Neural progenitor cell (in vitro differentiated cells): ENCODE measurements around the gene PRXL2A. TPM values are rescaled to one million over a fixed set of nuclear protein-coding genes. Genes with fewer than 3 reads are reported as not detected.

Experiments used
- DNase-seq: peaks from one replicate; pipeline ENCODE4 v3.0.0-alpha.2; 2016; ENCODE audit warnings: low spot score
- H2AFZ ChIP-seq: fragments of 200-600 bp; sonication (generic); replicated peaks from 2 replicates; pipeline ENCODE4 v1.6.1; 2016; ENCODE audit warnings: antibody characterized with exemption
- H3F3A ChIP-seq: fragments of 200-600 bp; sonication (generic); 2 replicates; pipeline ENCODE4 v1.6.1; 2016; ENCODE audit warnings: antibody characterized with exemption, low read depth
- H3K27ac ChIP-seq: fragments of 200-600 bp; sonication (generic); 2 replicates; pipeline ENCODE4 v1.5.1; 2016; ENCODE audit warnings: mild to moderate bottlenecking
- H3K27me3 ChIP-seq: fragments of 200-600 bp; sonication (generic); 2 replicates; pipeline ENCODE4 v1.6.1; 2016; ENCODE audit warnings: mild to moderate bottlenecking, moderate library complexity
- H3K36me3 ChIP-seq: fragments of 200-600 bp; sonication (generic); 2 replicates; pipeline ENCODE4 v1.5.1; 2016
- H3K4me1 ChIP-seq: fragments of 200-600 bp; sonication (generic); 2 replicates; pipeline ENCODE4 v1.6.1; 2016; ENCODE audit warnings: mixed run types
- H3K4me2 ChIP-seq: fragments of 200-600 bp; sonication (generic); 2 replicates; pipeline ENCODE4 v1.6.1; 2016
- H3K4me3 ChIP-seq: fragments of 200-600 bp; sonication (generic); 2 replicates; pipeline ENCODE4 v1.5.1; 2016
- H3K79me2 ChIP-seq: fragments of 200-600 bp; sonication (generic); 2 replicates; pipeline ENCODE4 v1.6.1; 2016; ENCODE audit warnings: low read depth
- H3K9ac ChIP-seq: fragments of 200-600 bp; sonication (generic); 2 replicates; pipeline ENCODE4 v1.6.1; 2016
- H3K9me3 ChIP-seq: fragments of 200-600 bp; sonication (generic); 2 replicates; pipeline ENCODE4 v1.5.1; 2016; ENCODE audit warnings: low read depth
- H4K20me1 ChIP-seq: fragments of 200-600 bp; sonication (generic); 2 replicates; pipeline ENCODE4 v1.6.1; 2016; ENCODE audit warnings: low read depth
- H3K27ac Mint-ChIP-seq: 3 replicates; pipeline ENCODE4 v1.8.0; 2021; ENCODE audit warnings: mixed read lengths
- H3K27me3 Mint-ChIP-seq: 2 replicates; pipeline ENCODE4 v1.8.0; 2022; ENCODE audit warnings: low read depth, mild to moderate bottlenecking, inconsistent platforms, moderate library complexity, mixed read lengths; ENCODE audit not compliant: insufficient read depth
- H3K36me3 Mint-ChIP-seq: 3 replicates; pipeline ENCODE4 v1.8.0; 2021; ENCODE audit warnings: mixed read lengths
- H3K4me1 Mint-ChIP-seq: 3 replicates; pipeline ENCODE4 v1.8.0; 2021; ENCODE audit warnings: mixed read lengths
- H3K4me3 Mint-ChIP-seq: 3 replicates; pipeline ENCODE4 v1.8.0; 2021; ENCODE audit warnings: mild to moderate bottlenecking, moderate library complexity, mixed read lengths
- H3K9me3 Mint-ChIP-seq: 3 replicates; pipeline ENCODE4 v1.8.0; 2020; ENCODE audit warnings: mixed read lengths
- CTCF ChIP-seq: fragments of 200-600 bp; sonication (generic); IDR thresholded peaks from 2 replicates; pipeline ENCODE4 v1.5.1; 2017; ENCODE audit warnings: antibody characterized with exemption, mild to moderate bottlenecking
- EZH2 ChIP-seq: fragments of 200-600 bp; sonication (generic); IDR thresholded peaks from 2 replicates; pipeline ENCODE4 v1.6.1; 2017; ENCODE audit warnings: antibody characterized with exemption, mild to moderate bottlenecking, moderate library complexity
- EZH2phosphoT487 ChIP-seq: fragments of 200-600 bp; sonication (generic); IDR thresholded peaks from 2 replicates; pipeline ENCODE4 v1.6.1; 2017; ENCODE audit warnings: antibody characterized with exemption
- total RNA-seq: library from RNA; depleted of rRNA; stranded (reverse); fragments of >200 nt; gene quantifications from 2 replicates; pipeline ENCODE4 v1.2.3, GENCODE V29; 2015; ENCODE audit warnings: low replicate concordance

PRXL2A gene
- total RNA-seq, 1 donor from 2014 or later, result 107 TPM

- no peaks in the 10 kb centered on the region for H3K9me3 Mint-ChIP-seq
- no peak overlapping the region for H3K9ac ChIP-seq
- H3K4me3 ChIP-seq, result peak overlapping the region; percentile 63
- H3K9me3 ChIP-seq, result no peaks in the 10 kb centered on the region
- no peaks in the 10 kb centered on the region for H3K36me3 ChIP-seq
- peaks cover 51% of the 10 kb centered on the region for H3K4me1 ChIP-seq
- peaks cover 16% of the 10 kb centered on the region for H3K36me3 Mint-ChIP-seq
- H3K4me2 ChIP-seq, result peak overlapping the region; percentile 95
- DNase-seq, result peak; percentile 46
- peaks cover 12% of the 10 kb centered on the region for H3K27me3 ChIP-seq
- H3K27ac ChIP-seq, result no peak overlapping the region
- peaks cover 6% of the 10 kb centered on the region for H3K27me3 Mint-ChIP-seq
- H3K79me2 ChIP-seq, result peaks cover 44% of the 10 kb centered on the region
- H4K20me1 ChIP-seq, result peaks cover 39% of the 10 kb centered on the region
- H3K4me3 Mint-ChIP-seq, result peak overlapping the region; percentile 88
- peaks cover 7% of the 10 kb centered on the region for H3F3A ChIP-seq
- peak overlapping the region; percentile 89 for H3K27ac Mint-ChIP-seq
- TF ChIP-seq EZH2, result no peak
- no peak for TF ChIP-seq CTCF
- TF ChIP-seq EZH2phosphoT487, result no peak
- peaks cover 52% of the 10 kb centered on the region for H3K4me1 Mint-ChIP-seq
- H2AFZ ChIP-seq, result peak overlapping the region; percentile 94
Measured at GRCh38 chr10:80407812-80408241, 524 bp upstream of the PRXL2A start.

GRCh38 chr10:80409121-80409520, 770 bp downstream of the PRXL2A start:
- Histone ChIP-seq H3K9ac (peak overlapping the region; percentile 34), H3F3A (peaks cover 7% of the 10 kb centered on the region), H3K27ac (no peak overlapping the region), H4K20me1 (peaks cover 52% of the 10 kb centered on the region), H3K4me2 (peak overlapping the region; percentile 95), H3K4me1 (peaks cover 64% of the 10 kb centered on the region), H3K9me3 (no peaks in the 10 kb centered on the region), H3K36me3 (no peaks in the 10 kb centered on the region), H3K4me3 (peak overlapping the region; percentile 63), H3K79me2 (peaks cover 57% of the 10 kb centered on the region), H3K27me3 (peaks cover 12% of the 10 kb centered on the region), H2AFZ (peak overlapping the region; percentile 94)
- DNase-seq, result no peak
- Mint-ChIP-seq H3K27ac (no peak overlapping the region), H3K4me3 (peak overlapping the region; percentile 88), H3K27me3 (peaks cover 6% of the 10 kb centered on the region), H3K9me3 (no peaks in the 10 kb centered on the region), H3K36me3 (peaks cover 22% of the 10 kb centered on the region), H3K4me1 (peaks cover 64% of the 10 kb centered on the region)
- no peak for TF ChIP-seq EZH2phosphoT487
- no peak for TF ChIP-seq CTCF
- TF ChIP-seq EZH2, result no peak

GRCh38 chr10:80410122-80410521, 1.8 kb downstream of the PRXL2A start:
- no peak for DNase-seq
- peaks cover 62% of the 10 kb centered on the region for H4K20me1 ChIP-seq
- no peak overlapping the region for H3K9ac ChIP-seq
- peaks cover 74% of the 10 kb centered on the region for H3K4me1 Mint-ChIP-seq
- TF ChIP-seq CTCF (no peak), EZH2phosphoT487 (no peak), EZH2 (no peak)
- H3K9me3 Mint-ChIP-seq, result no peaks in the 10 kb centered on the region
- no peak overlapping the region for H3K27ac ChIP-seq
- H3K9me3 ChIP-seq, result no peaks in the 10 kb centered on the region
- peak overlapping the region; percentile 95 for H3K4me2 ChIP-seq
- H3K27ac Mint-ChIP-seq, result no peak overlapping the region
- peak overlapping the region; percentile 63 for H3K4me3 ChIP-seq
- peaks cover 25% of the 10 kb centered on the region for H3K36me3 Mint-ChIP-seq
- H2AFZ ChIP-seq, result no peak overlapping the region
- no peaks in the 10 kb centered on the region for H3K36me3 ChIP-seq
- peaks cover 67% of the 10 kb centered on the region for H3K79me2 ChIP-seq
- H3K4me3 Mint-ChIP-seq, result peak overlapping the region; percentile 88
- H3K27me3 Mint-ChIP-seq, result peaks cover 6% of the 10 kb centered on the region
- H3K4me1 ChIP-seq, result peaks cover 72% of the 10 kb centered on the region
- peaks cover 7% of the 10 kb centered on the region for H3F3A ChIP-seq
- peaks cover 12% of the 10 kb centered on the region for H3K27me3 ChIP-seq
